ENCODE results near the gene OR5D14. TPM values are rescaled to one million over a fixed set of nuclear protein-coding genes. Genes with fewer than 3 reads are reported as not detected.

Gene OR5D14
- total and polyA plus RNA-seq, 10 of the 15 experiments (the other 5 are each of a cell fraction or from before 2014, with no cell fraction given) = not detected

GRCh38 chr11:55838452-55838851 lies 43.1 kb downstream of the OR5D14 start, which contains the start of gene OR5D16:
OR5D16 (plus strand) TSS chr11:55838752; CDS start chr11:55838752, 0 bp downstream.
- intact Hi-C loops (cut with micrococcal nuclease; ENCODE audit: unreplicated experiment) (no loop called here), in situ Hi-C loops (cut with MboI) (no loop called here)
- ChIA-PET POLR2A (no interaction called here), CTCF (no interaction called here), RAD21 (ENCODE audit: unreplicated experiment) (no interaction called here), SMC1A (ENCODE audit: uncharacterized antibody, unreplicated experiment) (no interaction called here)
- Histone ChIP-seq H3K4me2 (ENCODE audit: control insufficient read depth, insufficient read depth) (no peak within 1 kb of the TSS), H3K9ac (ENCODE audit: control insufficient read depth, insufficient read depth, low read length) (no peak within 1 kb of the TSS), H2AFZ (ENCODE audit: control insufficient read depth, low read depth, low read length) (no peak within 1 kb of the TSS), H3K27me3 (replicated peaks in 1 of 2; ENCODE audit: control insufficient read depth in 2 of 2, insufficient read depth in 2 of 2, low read length in 1 of 2) (no peaks in the 10 kb centered on the region), H3K36me3 (ENCODE audit: control insufficient read depth in 2 of 2, insufficient read depth in 2 of 2, low read length in 1 of 2) (no peaks in the 10 kb centered on the region), H3K9me3 (replicated peaks; ENCODE audit: control insufficient read depth, insufficient read depth, low read length) (no peaks in the 10 kb centered on the region), H3K4me1 (ENCODE audit: control insufficient read depth, insufficient read depth, low read length) (no peaks in the 10 kb centered on the region), H4K20me1 (ENCODE audit: control insufficient read depth, insufficient read depth) (no peaks in the 10 kb centered on the region), H3K79me2 (ENCODE audit: control insufficient read depth, insufficient read depth, low read length) (no peaks in the 10 kb centered on the region), H3K4me3 (no peak within 1 kb of the TSS), H3K27ac (ENCODE audit: control insufficient read depth, insufficient read depth) (no peak within 1 kb of the TSS)
- WGBS (ENCODE audit: insufficient coverage, insufficient replicate concordance, low lambda C conversion rate, missing lambda C conversion rate) = 2% methylated on average over 3 of the region's 3 CpGs
- ATAC-seq (no peak), FAIRE-seq (no peak), DNase-seq (ENCODE audit: low read depth, low spot score) (no peak)
- BruUV-seq (replicated peaks) = no TSS peak
- TF ChIP-seq RELA (IDR thresholded peaks at IDR 0.05; ENCODE audit: borderline replicate concordance, partially characterized antibody) (no peak), TARDBP (IDR thresholded peaks at IDR 0.05; ENCODE audit: borderline replicate concordance) (no peak), ZNF687 (IDR thresholded peaks at IDR 0.05) (no peak), USF2 (IDR thresholded peaks at IDR 0.05; ENCODE audit: borderline replicate concordance, low read depth, low read length) (no peak), TAF1 (IDR thresholded peaks at IDR 0.05; ENCODE audit: borderline replicate concordance, low read depth, low read length) (no peak), POLR2AphosphoS5 (IDR thresholded peaks at IDR 0.05; ENCODE audit: low read length) (no peak), SMC3 (IDR thresholded peaks at IDR 0.05; ENCODE audit: borderline replicate concordance, low read length) (no peak), SPI1 (IDR thresholded peaks at IDR 0.05; ENCODE audit: borderline replicate concordance, insufficient read depth, low read depth, low read length) (no peak), PRDM15 (CRISPR knock-in tag; IDR thresholded peaks at IDR 0.05) (no peak), TBL1XR1 (IDR thresholded peaks at IDR 0.05; ENCODE audit: low read depth, low read length) (no peak), SKIL (IDR thresholded peaks at IDR 0.05; ENCODE audit: low read depth, poor library complexity, severe bottlenecking) (no peak), DPF2 (IDR thresholded peaks at IDR 0.05) (no peak)
